ENCODE measurements around the gene PTP4A2. TPM values are rescaled to one million over a fixed set of nuclear protein-coding genes. Genes with fewer than 3 reads are reported as not detected.
"Not testable (repeated sequence)": the region's sequence is repeated elsewhere in the genome, so short reads cannot be mapped to it uniquely, and the experiment has no call there.

The PTP4A2 gene
- total RNA-seq, 6 donors from 2014 or later = 71.6 to 279 (median 148) TPM

DNA sequence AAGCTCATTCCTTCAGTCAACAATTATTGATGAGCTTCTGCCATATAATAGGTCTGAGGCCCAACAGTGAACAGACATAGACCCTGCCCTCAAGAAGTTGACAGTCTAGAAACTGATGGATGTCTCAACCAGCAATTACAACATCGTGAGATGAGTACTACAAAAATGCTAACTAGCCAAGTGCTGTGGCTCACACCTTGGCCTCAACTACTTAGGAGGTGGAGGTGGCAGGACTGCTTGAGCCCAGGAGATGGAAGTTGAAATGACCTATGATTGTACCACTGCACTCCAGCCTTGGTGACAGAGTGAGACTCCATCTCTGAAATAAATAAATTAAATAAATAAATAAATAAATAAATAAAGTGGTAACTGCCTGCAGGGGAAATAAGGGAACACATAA, 11.7 kb upstream of the PTP4A2 start:
- TF ChIP-seq, protein P1, sequence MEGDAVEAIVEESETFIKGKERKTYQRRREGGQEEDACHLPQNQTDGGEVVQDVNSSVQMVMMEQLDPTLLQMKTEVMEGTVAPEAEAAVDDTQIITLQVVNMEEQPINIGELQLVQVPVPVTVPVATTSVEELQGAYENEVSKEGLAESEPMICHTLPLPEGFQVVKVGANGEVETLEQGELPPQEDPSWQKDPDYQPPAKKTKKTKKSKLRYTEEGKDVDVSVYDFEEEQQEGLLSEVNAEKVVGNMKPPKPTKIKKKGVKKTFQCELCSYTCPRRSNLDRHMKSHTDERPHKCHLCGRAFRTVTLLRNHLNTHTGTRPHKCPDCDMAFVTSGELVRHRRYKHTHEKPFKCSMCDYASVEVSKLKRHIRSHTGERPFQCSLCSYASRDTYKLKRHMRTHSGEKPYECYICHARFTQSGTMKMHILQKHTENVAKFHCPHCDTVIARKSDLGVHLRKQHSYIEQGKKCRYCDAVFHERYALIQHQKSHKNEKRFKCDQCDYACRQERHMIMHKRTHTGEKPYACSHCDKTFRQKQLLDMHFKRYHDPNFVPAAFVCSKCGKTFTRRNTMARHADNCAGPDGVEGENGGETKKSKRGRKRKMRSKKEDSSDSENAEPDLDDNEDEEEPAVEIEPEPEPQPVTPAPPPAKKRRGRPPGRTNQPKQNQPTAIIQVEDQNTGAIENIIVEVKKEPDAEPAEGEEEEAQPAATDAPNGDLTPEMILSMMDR (IDR thresholded peaks at IDR 0.05) = no peak
- Histone ChIP-seq H3K27ac (no peak overlapping the region), H3K36me3 (no peaks in the 10 kb centered on the region), H3K9me3 (no peaks in the 10 kb centered on the region), H3K27me3 (no peaks in the 10 kb centered on the region), H3K4me3 (no peak overlapping the region), H3K4me1 (peaks cover 19 to 26% (median 19%) of the 10 kb centered on the region in 4 donors)
- WGBS, 2 donors = 43 to 67% methylated on average over 1 of the region's 1 CpG
- DNase-seq (peak in 1 of 2 donors; percentile 16), ATAC-seq (ENCODE audit: low FRiP score in 2 of 2) (no peak)

DNA sequence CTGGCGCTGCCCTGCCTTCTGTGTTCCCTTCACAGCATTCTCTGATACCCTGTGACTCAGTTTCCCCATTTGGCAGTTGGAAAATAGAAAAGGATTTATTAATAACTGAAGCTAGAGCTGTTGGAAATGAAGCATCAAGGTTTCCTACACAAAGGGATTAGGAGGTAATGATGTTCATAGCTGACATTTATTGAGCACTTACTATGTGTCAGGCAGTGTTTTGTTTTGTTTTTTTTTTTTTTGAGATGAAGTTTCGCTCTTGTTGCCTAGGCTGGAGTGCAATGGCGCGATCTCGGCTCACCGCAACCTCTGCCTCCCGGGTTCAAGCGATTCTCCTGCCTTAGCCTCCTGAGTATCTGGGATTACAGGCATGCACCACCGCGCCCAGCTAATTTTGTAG, 7.5 kb upstream of the PTP4A2 start:
- WGBS, 2 donors = 96% methylated on average over 10 of the region's 10 CpGs
- H3K9me3 ChIP-seq; H3K27me3 ChIP-seq; H3K36me3 ChIP-seq; DNase-seq; H3K4me3 ChIP-seq; ATAC-seq (ENCODE audit: low FRiP score in 2 of 2): not testable (repeated sequence)
- H3K4me1 ChIP-seq = peaks cover 25 to 50% (median 37%) of the 10 kb centered on the region in 4 donors
- H3K27ac ChIP-seq = peak overlapping the region in 3 of 4 donors; percentile 93 to 99 (median 98)

DNA sequence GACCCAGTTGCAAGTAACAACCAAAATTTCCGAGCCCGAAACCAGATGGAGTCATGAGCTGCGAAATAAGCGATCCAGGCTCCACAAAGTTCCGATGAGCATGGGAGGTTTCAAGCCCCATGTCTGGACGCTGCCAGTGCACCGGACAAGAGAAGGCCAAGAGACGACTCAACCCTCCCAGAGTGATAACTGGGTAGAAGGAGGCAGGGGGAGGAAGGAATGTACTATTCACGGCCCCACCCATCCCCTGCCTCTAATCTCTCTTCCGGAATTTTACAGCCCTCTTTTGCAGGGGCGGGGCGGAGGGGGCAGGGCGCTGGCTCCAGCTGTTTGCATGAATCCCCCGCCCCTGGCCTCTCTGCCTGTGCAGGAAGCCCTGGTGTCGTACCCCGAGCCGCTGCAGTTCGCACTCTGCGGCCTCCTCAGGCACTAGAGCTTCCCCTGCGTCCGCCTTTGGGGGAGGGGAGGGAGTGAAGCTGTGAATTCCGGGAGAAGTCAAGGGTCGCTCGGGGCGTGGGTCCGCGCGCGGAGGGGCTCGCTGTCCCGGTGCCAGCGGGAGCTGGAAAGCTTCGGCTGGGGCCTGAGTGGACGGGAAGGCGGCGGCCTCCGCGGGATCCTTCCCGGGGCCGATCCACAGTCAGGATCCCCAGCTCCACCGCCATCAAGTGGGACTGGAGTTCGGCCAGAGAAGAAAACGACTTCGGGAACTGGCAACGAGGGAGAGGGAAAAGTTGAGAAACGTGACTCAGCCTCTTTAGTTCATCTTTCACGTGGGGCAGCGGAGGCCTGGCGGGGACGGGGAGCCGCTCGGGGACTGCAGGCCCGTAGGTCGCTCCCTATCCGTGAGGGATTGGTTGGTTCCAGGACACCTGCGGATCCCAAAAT, 6.3 kb upstream of the PTP4A2 start:
- H3K4me1 ChIP-seq = peaks cover 30 to 62% (median 49%) of the 10 kb centered on the region in 4 donors
- 6 to 7% methylated on average over 29 to 48 of the region's 56 CpGs for WGBS, 2 donors
- H3K9me3 ChIP-seq = no peaks in the 10 kb centered on the region
- H3K27ac ChIP-seq = peak overlapping the region; percentile 93 to 100 (median 98)
- H3K27me3 ChIP-seq = no peaks in the 10 kb centered on the region
- H3K4me3 ChIP-seq = peak overlapping the region in 3 of 4 donors; percentile 37 to 57 (median 46)
- DNase-seq (peak; percentile 94 to 96), ATAC-seq (ENCODE audit: low FRiP score in 2 of 2) (peak; percentile 94)
- H3K36me3 ChIP-seq = no peaks in the 10 kb centered on the region
- TF ChIP-seq POLR2AphosphoS5 (IDR thresholded peaks at IDR 0.05) (peak; percentile 67 to 72), POLR2A (IDR thresholded peaks at IDR 0.05) (peak in 3 of 4 donors; percentile 15 to 80 (median 53)), EP300 (IDR thresholded peaks at IDR 0.05) (peak in 1 of 4 donors; percentile 48)
- TF ChIP-seq, protein P1 (IDR thresholded peaks at IDR 0.05) = peak in 1 of 6 experiments; percentile 6

DNA sequence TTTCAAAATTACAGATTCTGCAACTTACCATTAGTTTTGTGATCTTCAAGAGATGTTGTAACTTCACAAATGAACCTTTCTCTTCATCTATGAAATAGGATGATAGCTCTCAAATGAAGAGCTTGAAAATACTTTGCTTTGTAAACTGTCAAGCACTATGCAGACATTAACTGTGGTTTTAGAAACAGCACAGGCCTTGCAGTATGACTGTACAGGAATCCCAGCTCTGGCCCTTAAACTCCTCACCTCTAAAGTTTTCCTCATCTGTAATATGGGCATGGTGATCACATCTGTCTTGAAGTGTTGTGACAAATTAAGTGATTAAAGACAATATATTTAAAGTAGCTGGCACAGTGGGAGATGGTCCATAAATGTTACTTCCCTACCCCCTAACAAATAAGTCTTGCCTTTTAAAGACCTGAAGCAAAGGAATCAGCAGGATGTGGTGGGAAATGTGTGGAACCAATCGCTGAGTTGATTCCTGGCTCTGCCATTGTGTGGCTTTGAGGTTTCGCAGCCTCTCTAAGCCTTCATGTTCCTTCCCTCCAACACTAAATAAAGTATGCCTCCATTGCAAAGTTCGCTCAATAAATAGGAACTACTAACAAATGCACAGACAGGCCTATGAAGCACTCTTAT, 5.5 kb upstream of the PTP4A2 start:
- 56 to 69% methylated on average over 3 of the region's 3 CpGs for WGBS, 2 donors
- no peaks in the 10 kb centered on the region for H3K36me3 ChIP-seq
- DNase-seq (peak in 1 of 2 donors; percentile 23), ATAC-seq (ENCODE audit: low FRiP score in 2 of 2) (no peak)
- peaks cover 38 to 70% (median 57%) of the 10 kb centered on the region in 4 donors for H3K4me1 ChIP-seq
- peak overlapping the region; percentile 93 to 100 (median 98) for H3K27ac ChIP-seq
- no peaks in the 10 kb centered on the region for H3K9me3 ChIP-seq
- TF ChIP-seq, protein P1 (IDR thresholded peaks at IDR 0.05) = no peak
- TF ChIP-seq POLR2A (IDR thresholded peaks at IDR 0.05) (no peak), POLR2AphosphoS5 (IDR thresholded peaks at IDR 0.05) (no peak), EP300 (IDR thresholded peaks at IDR 0.05) (no peak)
- H3K27me3 ChIP-seq = no peaks in the 10 kb centered on the region
- H3K4me3 ChIP-seq = peak overlapping the region in 3 of 4 donors; percentile 37 to 57 (median 46)

DNA sequence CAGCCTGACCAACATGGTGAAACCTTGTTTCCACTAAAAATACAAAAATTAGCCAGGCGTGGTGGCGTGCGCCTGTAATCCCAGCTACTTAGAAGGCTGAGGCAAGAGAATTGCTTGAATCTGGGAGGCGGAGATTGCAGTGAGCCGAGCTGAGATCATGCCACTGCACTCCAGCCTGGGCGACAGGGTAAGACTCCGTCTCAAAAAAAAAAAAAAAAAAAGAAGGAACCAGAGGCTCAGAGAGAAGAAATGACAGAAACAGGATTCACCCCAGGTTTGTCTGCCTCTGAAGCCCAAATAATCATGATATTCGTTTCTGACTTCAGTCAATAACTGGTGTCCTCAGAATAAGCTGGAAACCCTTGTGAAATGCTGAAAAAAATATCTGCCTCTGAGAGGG, 3.9 kb upstream of the PTP4A2 start:
- H3K27me3 ChIP-seq; H3K36me3 ChIP-seq; H3K9me3 ChIP-seq; H3K4me3 ChIP-seq; ATAC-seq (ENCODE audit: low FRiP score in 2 of 2): not testable (repeated sequence)
- 66 to 74% methylated on average over 8 of the region's 8 CpGs for WGBS, 2 donors
- peak in 1 of 2 donors; percentile 31 for DNase-seq
- H3K27ac ChIP-seq = peak overlapping the region; percentile 77 to 99 (median 96)
- peaks cover 39 to 72% (median 60%) of the 10 kb centered on the region in 4 donors for H3K4me1 ChIP-seq

All from upper lobe of left lung (tissue), 6 donors.